ENCODE data around the gene SPACDR. TPM values are rescaled to one million over a fixed set of nuclear protein-coding genes. Genes with fewer than 3 reads are reported as not detected.
A peak's percentile ranks its signal among the peaks of the same experiment; 100 is the strongest.

The SPACDR gene
- total RNA-seq, 1 donor from 2014 or later = 1.4 TPM

GRCh38 chr7:100491192-100491578 lies 27.1 kb upstream of the SPACDR start:
- TF ChIP-seq CTCF (conservative IDR thresholded peaks at IDR 0.05) = no peak
- Mint-ChIP-seq H3K27ac (ENCODE audit: unreplicated experiment) (no peak overlapping the region), H3K27me3 (ENCODE audit: low read depth) (no peaks in the 10 kb centered on the region), H3K4me1 (peaks cover 40% of the 10 kb centered on the region), H3K9me3 (no peaks in the 10 kb centered on the region), H3K36me3 (ENCODE audit: low read depth) (no peaks in the 10 kb centered on the region), H3K4me3 (no peak overlapping the region)
- no peak for DNase-seq (ENCODE audit: low read depth, low spot score)

GRCh38 chr7:100490483-100491191 lies 26.6 kb upstream of the SPACDR start:
- no peak for TF ChIP-seq CTCF (conservative IDR thresholded peaks at IDR 0.05)
- H3K4me1 Mint-ChIP-seq = peaks cover 45% of the 10 kb centered on the region
- peak overlapping the region; percentile 85 for H3K27ac Mint-ChIP-seq (ENCODE audit: unreplicated experiment)
- H3K27me3 Mint-ChIP-seq (ENCODE audit: low read depth) = no peaks in the 10 kb centered on the region
- H3K4me3 Mint-ChIP-seq = peak overlapping the region; percentile 50
- no peak for DNase-seq (ENCODE audit: low read depth, low spot score)
- H3K9me3 Mint-ChIP-seq = no peaks in the 10 kb centered on the region
- H3K36me3 Mint-ChIP-seq (ENCODE audit: low read depth) = no peaks in the 10 kb centered on the region

- peak; percentile 91 for DNase-seq (ENCODE audit: low read depth, low spot score)
- H3K27ac Mint-ChIP-seq (ENCODE audit: unreplicated experiment) = peak overlapping the region; percentile 94
Measured at GRCh38 chr7:100489824-100490223, 25.8 kb upstream of the SPACDR start.

GRCh38 chr7:100489121-100489520 lies 25.1 kb upstream of the SPACDR start:
- Mint-ChIP-seq H3K4me1 (peaks cover 50% of the 10 kb centered on the region), H3K27ac (ENCODE audit: unreplicated experiment) (peak overlapping the region; percentile 94), H3K36me3 (ENCODE audit: low read depth) (no peaks in the 10 kb centered on the region), H3K4me3 (peak overlapping the region; percentile 50), H3K27me3 (ENCODE audit: low read depth) (no peaks in the 10 kb centered on the region), H3K9me3 (no peaks in the 10 kb centered on the region)
- no peak for TF ChIP-seq CTCF (conservative IDR thresholded peaks at IDR 0.05)
- DNase-seq (ENCODE audit: low read depth, low spot score) = no peak

More at GRCh38 chr7:100489824-100490223, 25.8 kb upstream of the SPACDR start:
- TF ChIP-seq CTCF (conservative IDR thresholded peaks at IDR 0.05) = no peak
- peaks cover 48% of the 10 kb centered on the region for H3K4me1 Mint-ChIP-seq
- no peaks in the 10 kb centered on the region for H3K27me3 Mint-ChIP-seq (ENCODE audit: low read depth)
- no peaks in the 10 kb centered on the region for H3K36me3 Mint-ChIP-seq (ENCODE audit: low read depth)
- H3K4me3 Mint-ChIP-seq = peak overlapping the region; percentile 50
- H3K9me3 Mint-ChIP-seq = no peaks in the 10 kb centered on the region

- Mint-ChIP-seq H3K36me3 (ENCODE audit: low read depth) (no peaks in the 10 kb centered on the region), H3K27ac (ENCODE audit: unreplicated experiment) (no peak overlapping the region), H3K4me1 (peaks cover 47% of the 10 kb centered on the region), H3K27me3 (ENCODE audit: low read depth) (no peaks in the 10 kb centered on the region), H3K9me3 (no peaks in the 10 kb centered on the region), H3K4me3 (no peak overlapping the region)
- TF ChIP-seq CTCF (conservative IDR thresholded peaks at IDR 0.05) = no peak
- no peak for DNase-seq (ENCODE audit: low read depth, low spot score)
Measured at GRCh38 chr7:100488333-100489095, 24.5 kb upstream of the SPACDR start.
